Measurements from ENCODE around the gene GCNT3. TPM values are rescaled to one million over a fixed set of nuclear protein-coding genes. Genes with fewer than 3 reads are reported as not detected.

The GCNT3 gene
- total and polyA plus RNA-seq, 7 donors, result 0.36 to 129 (median 73.3) TPM; not detected in 2

DNA sequence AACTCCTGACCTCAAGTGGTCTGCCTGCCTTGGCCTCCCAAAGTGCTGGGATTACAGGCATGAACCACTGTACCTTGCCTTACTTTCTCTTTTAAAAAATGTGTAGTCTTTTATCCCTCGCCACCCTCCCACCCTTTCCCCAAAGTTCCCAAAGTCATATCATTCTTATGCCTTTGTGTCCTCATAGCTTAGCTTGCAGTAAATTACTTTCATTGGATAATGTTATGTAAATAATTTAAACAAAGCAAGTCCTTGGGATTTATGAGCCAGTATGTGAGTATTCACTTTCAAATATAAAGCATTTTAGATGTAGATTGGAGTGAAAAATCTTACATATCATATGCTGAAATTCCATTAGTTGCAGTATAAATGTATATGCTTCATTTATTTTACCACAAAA lies 34.7 kb downstream of the GCNT3 start:
- Histone ChIP-seq H3K36me3 (peaks cover 5 to 61% (median 8%) of the 10 kb centered on the region in 4 donors), H3K9me3 (no peaks in the 10 kb centered on the region), H3K27ac (no peak overlapping the region), H3K4me1 (peaks cover 0 to 7% (median 3%) of the 10 kb centered on the region in 4 donors), H3K27me3 (no peaks in the 10 kb centered on the region), H3K4me3 (no peak overlapping the region)
- 96 to 97% methylated on average over 1 of the region's 1 CpG for WGBS, 2 donors
- DNase-seq, result no peak
- TF ChIP-seq POLR2A (IDR thresholded peaks at IDR 0.05), result no peak
- no peak for TF ChIP-seq POLR2AphosphoS5 (IDR thresholded peaks at IDR 0.05)
- TF ChIP-seq CTCF (IDR thresholded peaks at IDR 0.05), result no peak
- TF ChIP-seq EP300 (IDR thresholded peaks at IDR 0.05), result no peak
- intact Hi-C loops (cut with DNase I), result no loop called here

DNA sequence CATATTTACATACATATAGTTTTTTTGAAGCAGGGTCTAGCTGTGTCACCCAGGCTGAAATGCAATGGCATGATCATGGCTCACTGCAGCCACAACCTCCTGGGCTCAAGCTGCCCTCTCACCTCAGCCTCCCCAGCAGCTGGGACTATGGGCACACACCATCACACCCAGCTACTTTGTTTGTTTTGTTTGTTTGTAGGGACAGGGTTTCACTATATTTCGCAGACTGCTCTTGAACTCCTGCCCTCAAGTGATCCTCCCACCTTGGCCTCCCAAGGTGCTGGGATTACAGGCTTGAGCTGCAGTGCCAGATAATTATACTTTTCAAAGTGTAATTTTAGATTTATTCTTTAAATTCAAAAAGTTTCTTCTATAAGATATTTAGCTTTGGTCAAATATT lies 35.5 kb downstream of the GCNT3 start:
- WGBS, 2 donors, result 67 to 88% methylated on average over 1 of the region's 1 CpG
- Histone ChIP-seq H3K4me3 (no peak overlapping the region), H3K27me3 (no peaks in the 10 kb centered on the region), H3K9me3 (no peaks in the 10 kb centered on the region), H3K4me1 (peaks cover 0 to 7% (median 3%) of the 10 kb centered on the region in 4 donors), H3K36me3 (peaks cover 5 to 64% (median 15%) of the 10 kb centered on the region in 4 donors), H3K27ac (no peak overlapping the region)
- intact Hi-C loops (cut with DNase I), result no loop called here
- no peak for TF ChIP-seq POLR2A (IDR thresholded peaks at IDR 0.05)
- no peak for DNase-seq

DNA sequence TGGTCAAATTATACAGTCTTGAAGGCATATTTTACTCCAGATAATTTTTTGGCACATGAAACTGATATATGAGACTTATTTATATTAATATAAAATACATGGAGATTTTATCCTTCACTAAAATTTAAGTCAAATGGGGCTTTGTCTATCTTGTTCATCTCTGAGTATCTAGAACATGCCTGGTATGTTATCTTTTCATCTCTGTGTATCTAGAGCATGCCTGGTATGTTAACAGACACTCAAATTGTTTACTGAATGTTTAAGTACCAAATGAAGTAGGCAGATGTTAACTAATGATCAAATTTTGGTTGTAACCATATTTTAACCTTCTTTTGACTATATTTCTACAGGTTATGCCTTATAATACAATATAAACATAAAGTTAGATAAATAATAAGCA lies 38.0 kb downstream of the GCNT3 start:
- Histone ChIP-seq H3K4me1 (peaks cover 0 to 7% (median 3%) of the 10 kb centered on the region in 4 donors), H3K27me3 (no peaks in the 10 kb centered on the region), H3K36me3 (peaks cover 5 to 68% (median 14%) of the 10 kb centered on the region in 4 donors), H3K27ac (no peak overlapping the region), H3K9me3 (no peaks in the 10 kb centered on the region), H3K4me3 (no peak overlapping the region)
- intact Hi-C loops (cut with DNase I), result no loop called here
- TF ChIP-seq POLR2A (IDR thresholded peaks at IDR 0.05) (no peak), EP300 (IDR thresholded peaks at IDR 0.05) (no peak)
- no peak for DNase-seq

DNA sequence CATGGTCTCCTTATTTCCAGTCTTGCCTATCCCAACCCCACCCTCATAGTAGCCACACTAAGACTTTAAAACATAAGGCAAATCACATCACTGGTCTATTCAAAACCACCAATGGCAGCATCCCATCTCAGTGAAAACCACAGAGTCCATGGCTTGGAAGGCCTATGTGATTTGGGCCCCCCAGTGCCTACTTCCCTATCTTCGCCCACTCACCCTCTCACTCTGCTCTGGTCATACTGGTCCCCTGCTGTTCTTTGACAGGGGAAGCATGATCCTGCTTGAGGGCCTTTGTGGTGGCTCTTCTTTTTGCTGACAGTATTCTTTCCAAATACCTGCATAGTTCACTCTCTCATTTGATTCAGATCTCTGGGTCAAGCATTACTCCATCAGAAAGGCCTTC lies 42.5 kb downstream of the GCNT3 start:
- intact Hi-C loops (cut with DNase I), result no loop called here
- TF ChIP-seq POLR2AphosphoS5 (IDR thresholded peaks at IDR 0.05) (no peak), EP300 (IDR thresholded peaks at IDR 0.05) (no peak), POLR2A (IDR thresholded peaks at IDR 0.05) (no peak), CTCF (IDR thresholded peaks at IDR 0.05) (no peak)
- DNase-seq, result no peak
- Histone ChIP-seq H3K9me3 (no peaks in the 10 kb centered on the region), H3K27me3 (no peaks in the 10 kb centered on the region), H3K4me3 (no peak overlapping the region), H3K27ac (no peak overlapping the region), H3K4me1 (peaks cover 0 to 32% (median 19%) of the 10 kb centered on the region in 4 donors), H3K36me3 (peaks cover 0 to 43% (median 14%) of the 10 kb centered on the region in 4 donors)
- WGBS, 2 donors, result 85 to 96% methylated on average over 1 of the region's 1 CpG

- no peaks in the 10 kb centered on the region for H3K27me3 ChIP-seq
- WGBS, 2 donors, result 0% methylated on average over 59 of the region's 59 CpGs
- peaks cover 0 to 31% (median 19%) of the 10 kb centered on the region in 4 donors for H3K4me1 ChIP-seq
- TF ChIP-seq POLR2AphosphoS5 (IDR thresholded peaks at IDR 0.05) (peak; percentile 64 to 89 (median 82)), EP300 (IDR thresholded peaks at IDR 0.05) (no peak), POLR2A (IDR thresholded peaks at IDR 0.05) (peak; percentile 42 to 61), CTCF (IDR thresholded peaks at IDR 0.05) (no peak)
- H3K4me3 ChIP-seq, result peak within 1 kb of the TSS; percentile 88 to 93 (median 91)
- peak; percentile 96 for DNase-seq
- peaks cover 0 to 23% (median under 1%) of the 10 kb centered on the region in 4 donors for H3K36me3 ChIP-seq
- H3K9me3 ChIP-seq, result no peaks in the 10 kb centered on the region
- peak within 1 kb of the TSS; percentile 85 to 88 (median 86) for H3K27ac ChIP-seq
- intact Hi-C loops (cut with DNase I), result loop anchor here (1.0 to 5.0 kb wide), 2 partner anchors 32 to 725 kb away; partner anchors contain the start of genes BNIP2 and SLTM
These were observed 45.5 kb downstream of the GCNT3 start, which contains the start of gene GTF2A2 for GRCh38 chr15:59656897-59657634. Gene GTF2A2 (minus strand): TSS chr15:59657515. CDS start chr15:59652277, 5,238 bp downstream.
